Testis (tissue), 3 donors: ENCODE results near the gene PDE6D. TPM values are rescaled to one million over a fixed set of nuclear protein-coding genes. Genes with fewer than 3 reads are reported as not detected.

Experiments used
- DNase-seq: peaks from one replicate; pipeline ENCODE4 v3.0.0-alpha.2; 2019
- H3K27ac ChIP-seq, 2 donors: fragments of 200-600 bp; sonication (generic); one replicate each; pipeline ENCODE4 v1.5.1; 2019
- H3K27me3 ChIP-seq: fragments of 200-600 bp; sonication (generic); one replicate; pipeline ENCODE4 v1.5.1; 2019
- H3K36me3 ChIP-seq: fragments of 200-600 bp; sonication (generic); one replicate; pipeline ENCODE4 v1.5.1; 2017; ENCODE audit warnings: low read depth; ENCODE audit errors: missing control alignments
- H3K4me1 ChIP-seq: fragments of 200-600 bp; sonication (generic); one replicate; pipeline ENCODE4 v1.5.1; 2019
- H3K4me3 ChIP-seq, 2 donors: fragments of 200-600 bp; sonication (generic); one replicate each; pipeline ENCODE4 v1.5.1; 2017 to 2019
- H3K9me3 ChIP-seq: fragments of 200-600 bp; sonication (generic); one replicate; pipeline ENCODE4 v1.5.1; 2017
- POLR2A ChIP-seq: fragments of 450-650 bp; IDR thresholded peaks from one replicate; pipeline ENCODE4 v1.6.1; 2017; ENCODE audit warnings: antibody characterized with exemption, mild to moderate bottlenecking, moderate library complexity
- WGBS, 2 donors: methylation state at CpG; one replicate each; pipeline ENCODE4 v1.1.5; 2018; 5-methylcytosine and 5-hydroxymethylcytosine counted together
- intact Hi-C: fragments of 100-400 bp; cut with DNase I; formaldehyde crosslinking; loops from one replicate; pipeline ENCODE4 v1.15.1; 2023; ENCODE audit warnings: low total_unique reads
- polyA plus RNA-seq: library from polyadenylated mRNA; stranded (reverse); fragments of 350-450 nt; fragmentation: Illumina TruSeq; extraction: RNeasy Lipid Tissue Mini Kit (QIAGEN cat#74804); gene quantifications from one replicate; pipeline ENCODE4 v1.2.3, GENCODE V29; 2014; ENCODE audit warnings: low read depth, low replicate concordance; ENCODE audit not compliant: insufficient read depth
- total RNA-seq, 2 donors: library from RNA; depleted of rRNA; stranded (reverse); fragments of >200 nt; gene quantifications; one replicate each; pipeline ENCODE4 v1.2.3, GENCODE V29; 2016
- TF ChIP-seq, protein P1 (sequence below), 3 experiments: fragments of 450-650 bp in 2 of 3; fragments of 200-600 bp in 1 of 3; sonication (generic) in 1 of 3; IDR thresholded peaks; one replicate each; pipeline ENCODE4 v1.5.1; 2016 to 2019; ENCODE audit warnings: antibody characterized with exemption in 3 of 3, mild to moderate bottlenecking in 2 of 3, moderate library complexity in 1 of 3

Gene PDE6D
- total and polyA plus RNA-seq, 3 donors from 2014 or later, result 39.9 to 102 (median 66.5) TPM

DNA sequence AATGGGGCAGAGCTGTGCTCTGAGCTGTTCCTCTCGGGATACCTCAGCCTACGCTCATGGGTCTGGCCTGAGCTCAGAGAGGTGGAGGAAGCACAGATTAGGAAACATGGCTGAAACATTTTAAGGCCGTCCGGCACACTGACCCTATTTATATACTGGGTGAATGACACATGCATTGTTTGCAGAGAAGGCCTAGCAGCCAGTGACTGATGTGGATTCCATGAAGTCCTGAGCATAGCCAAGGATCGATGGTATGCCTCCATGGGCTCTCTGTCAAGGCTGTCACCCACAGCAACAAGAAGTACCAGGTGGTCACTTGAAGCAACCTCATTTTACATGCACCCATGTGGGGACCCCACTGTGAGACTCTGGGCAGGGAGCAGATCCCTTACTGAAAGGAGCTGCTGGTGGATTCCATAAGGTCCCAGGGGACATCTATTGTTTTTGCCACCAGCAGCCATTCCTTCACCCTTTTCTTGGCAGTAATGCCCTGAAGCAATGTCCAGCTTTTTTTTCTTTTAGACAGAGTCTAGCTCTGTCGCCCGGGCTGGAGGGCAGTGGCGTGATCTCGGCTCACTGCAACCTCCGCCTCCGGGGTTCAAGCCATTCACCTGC lies 64.3 kb downstream of the PDE6D start:
- no peak overlapping the region for H3K27ac ChIP-seq
- peaks cover 16% of the 10 kb centered on the region for H3K4me1 ChIP-seq
- intact Hi-C loops, result no loop called here
- TF ChIP-seq, protein P1, sequence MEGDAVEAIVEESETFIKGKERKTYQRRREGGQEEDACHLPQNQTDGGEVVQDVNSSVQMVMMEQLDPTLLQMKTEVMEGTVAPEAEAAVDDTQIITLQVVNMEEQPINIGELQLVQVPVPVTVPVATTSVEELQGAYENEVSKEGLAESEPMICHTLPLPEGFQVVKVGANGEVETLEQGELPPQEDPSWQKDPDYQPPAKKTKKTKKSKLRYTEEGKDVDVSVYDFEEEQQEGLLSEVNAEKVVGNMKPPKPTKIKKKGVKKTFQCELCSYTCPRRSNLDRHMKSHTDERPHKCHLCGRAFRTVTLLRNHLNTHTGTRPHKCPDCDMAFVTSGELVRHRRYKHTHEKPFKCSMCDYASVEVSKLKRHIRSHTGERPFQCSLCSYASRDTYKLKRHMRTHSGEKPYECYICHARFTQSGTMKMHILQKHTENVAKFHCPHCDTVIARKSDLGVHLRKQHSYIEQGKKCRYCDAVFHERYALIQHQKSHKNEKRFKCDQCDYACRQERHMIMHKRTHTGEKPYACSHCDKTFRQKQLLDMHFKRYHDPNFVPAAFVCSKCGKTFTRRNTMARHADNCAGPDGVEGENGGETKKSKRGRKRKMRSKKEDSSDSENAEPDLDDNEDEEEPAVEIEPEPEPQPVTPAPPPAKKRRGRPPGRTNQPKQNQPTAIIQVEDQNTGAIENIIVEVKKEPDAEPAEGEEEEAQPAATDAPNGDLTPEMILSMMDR (IDR thresholded peaks at IDR 0.05), result no peak
- no peak for TF ChIP-seq POLR2A
- H3K27me3 ChIP-seq, result no peaks in the 10 kb centered on the region
- H3K36me3 ChIP-seq, result no peaks in the 10 kb centered on the region
- no peaks in the 10 kb centered on the region for H3K9me3 ChIP-seq
- no peak overlapping the region for H3K4me3 ChIP-seq
- no peak for DNase-seq
- 66 to 87% methylated on average over 6 to 11 of the region's 11 CpGs for WGBS, 2 donors

DNA sequence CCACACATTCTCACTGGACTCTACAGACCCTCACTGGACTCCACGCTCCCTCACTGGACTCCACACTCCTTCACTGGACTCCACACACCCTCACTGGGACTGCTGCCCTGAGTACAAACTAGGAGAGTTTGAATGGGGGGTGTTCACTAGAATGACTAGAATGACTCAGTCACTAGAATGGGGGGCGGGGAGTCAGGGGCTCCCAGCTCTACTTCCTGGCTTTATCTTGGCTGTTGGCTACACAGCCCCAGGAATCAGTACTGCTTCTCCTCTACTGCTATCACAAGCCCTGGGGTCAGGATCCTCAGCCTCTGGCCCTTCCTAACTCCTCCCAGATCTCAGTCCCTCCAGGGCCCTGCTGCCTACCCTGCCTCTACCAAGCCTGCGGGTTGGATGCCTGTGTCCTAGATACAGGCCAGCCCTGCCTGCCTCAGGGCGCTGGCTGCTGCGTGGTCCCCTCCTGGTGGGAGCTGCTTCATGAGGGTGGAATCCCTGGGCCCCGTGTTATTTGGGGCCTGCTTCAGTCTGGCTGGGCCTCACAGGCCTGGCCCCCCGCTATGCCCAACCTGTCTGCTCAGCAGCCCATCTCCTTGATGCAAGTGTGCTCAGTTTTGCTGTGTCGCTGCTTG lies 65.0 kb downstream of the PDE6D start:
- H3K27me3 ChIP-seq, result no peaks in the 10 kb centered on the region
- no peak overlapping the region for H3K4me3 ChIP-seq
- no peak for DNase-seq
- H3K27ac ChIP-seq, result no peak overlapping the region
- H3K9me3 ChIP-seq, result no peaks in the 10 kb centered on the region
- no peaks in the 10 kb centered on the region for H3K36me3 ChIP-seq
- TF ChIP-seq, protein P1 (IDR thresholded peaks at IDR 0.05), result no peak
- no peak for TF ChIP-seq POLR2A
- WGBS, 2 donors, result 86 to 90% methylated on average over 2 to 8 of the region's 8 CpGs
- intact Hi-C loops, result no loop called here
- H3K4me1 ChIP-seq, result peaks cover 22% of the 10 kb centered on the region

DNA sequence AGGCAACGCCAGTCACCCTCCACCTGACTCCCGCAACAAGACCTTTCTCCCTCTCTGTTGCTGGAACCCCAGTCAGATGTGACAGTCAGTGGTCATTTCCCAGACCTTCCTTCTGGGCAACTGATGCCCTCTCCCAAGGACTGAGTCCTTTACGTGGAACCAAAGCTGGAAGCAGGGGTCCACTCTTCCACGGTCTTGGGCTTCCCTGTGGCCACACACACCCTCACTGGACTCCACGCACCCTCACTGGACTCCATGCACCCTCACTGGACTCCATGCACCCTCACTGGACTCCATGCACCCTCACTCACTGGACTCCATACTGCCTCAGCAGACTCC lies 65.6 kb downstream of the PDE6D start:
- no peak overlapping the region for H3K4me3 ChIP-seq
- WGBS, 2 donors, result 53 to 58% methylated on average over 5 of the region's 5 CpGs
- no peak for TF ChIP-seq POLR2A
- TF ChIP-seq, protein P1 (IDR thresholded peaks at IDR 0.05), result no peak

DNA sequence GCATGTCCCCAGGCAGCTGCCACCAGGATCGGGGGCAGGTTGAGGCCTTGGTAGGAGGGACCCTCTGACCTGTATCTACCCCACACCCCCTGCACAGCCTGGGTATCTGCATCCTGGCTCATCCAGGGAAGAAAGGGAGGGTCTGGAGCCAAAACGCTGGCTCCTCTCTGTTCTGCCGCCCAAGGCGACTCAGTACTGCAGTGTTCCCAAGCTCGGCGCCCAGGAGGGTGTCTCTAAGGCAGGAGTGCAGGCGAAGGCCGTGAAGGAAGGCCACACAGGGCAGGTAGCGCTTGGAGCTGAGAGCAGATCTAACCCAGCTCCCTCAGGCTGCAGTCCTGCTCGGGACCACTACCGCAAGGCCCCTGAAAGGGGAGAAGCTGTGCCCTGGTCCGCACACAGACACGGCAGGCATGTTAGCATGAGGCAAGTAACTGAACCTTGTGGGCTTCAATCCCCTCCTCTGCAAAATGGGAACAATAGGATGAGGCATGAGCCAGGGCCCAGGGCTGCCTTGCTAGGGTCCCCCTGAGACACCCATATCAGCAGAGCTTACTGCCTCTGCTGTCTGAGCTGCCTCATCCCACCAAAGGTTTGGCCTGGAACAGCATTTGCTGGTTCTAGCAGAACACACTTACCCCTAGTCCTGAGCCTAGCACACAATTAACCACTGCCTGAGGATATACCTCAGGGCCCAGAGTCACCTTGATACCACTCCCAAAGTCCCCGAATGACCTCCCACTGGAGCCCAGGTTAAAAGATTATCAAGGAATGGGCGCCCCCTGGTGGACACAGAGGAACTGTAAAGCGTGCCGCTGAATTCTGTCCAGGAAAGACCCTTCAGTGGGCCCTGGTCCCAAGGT lies 66.2 kb downstream of the PDE6D start:
- no peak for TF ChIP-seq POLR2A
- TF ChIP-seq, protein P1 (IDR thresholded peaks at IDR 0.05), result peak; percentile 86 to 96 (median 95)
- intact Hi-C loops, result loop anchor here (5.0 kb wide), 1 partner anchor 103 kb away; no protein-coding TSS in a partner anchor
- no peaks in the 10 kb centered on the region for H3K27me3 ChIP-seq
- H3K4me1 ChIP-seq, result peaks cover 22% of the 10 kb centered on the region
- DNase-seq, result peak; percentile 87
- H3K27ac ChIP-seq, result no peak overlapping the region
- no peak overlapping the region for H3K4me3 ChIP-seq
- 47 to 67% methylated on average over 5 to 17 of the region's 17 CpGs for WGBS, 2 donors
- H3K9me3 ChIP-seq, result no peaks in the 10 kb centered on the region
- no peaks in the 10 kb centered on the region for H3K36me3 ChIP-seq

More for the DNA sequence above, 65.6 kb downstream of the PDE6D start:
- no peak overlapping the region for H3K27ac ChIP-seq
- H3K9me3 ChIP-seq, result no peaks in the 10 kb centered on the region
- H3K36me3 ChIP-seq, result no peaks in the 10 kb centered on the region
- intact Hi-C loops, result no loop called here
- peaks cover 22% of the 10 kb centered on the region for H3K4me1 ChIP-seq
- no peaks in the 10 kb centered on the region for H3K27me3 ChIP-seq
- DNase-seq, result no peak
